Adipose tissue (tissue), 3 donors: ENCODE measurements around the gene ITIH5. TPM values are rescaled to one million over a fixed set of nuclear protein-coding genes. Genes with fewer than 3 reads are reported as not detected.

Source experiments
- H3K27ac ChIP-seq: one replicate; pipeline ENCODE4 v1.5.1; 2013; ENCODE audit warnings: low read depth, low read length
- WGBS, 3 donors: extraction: QIAGEN DNeasy Blood & Tissue Kit; methylation state at CpG; one replicate each; pipeline ENCODE4 v1.1.7; 2013; 5-methylcytosine and 5-hydroxymethylcytosine counted together
- polyA plus RNA-seq, 3 donors: library from polyadenylated mRNA; stranded (reverse); fragments of 200-250 nt; gene quantifications; one replicate each; pipeline ENCODE4 v1.2.3, GENCODE V29; 2013
- donor health status: healthy with polysubstance abuse.
- donor health status: Bipolar disorder and iron deficiency.
- donor health status: healthy.

Gene ITIH5
- polyA plus RNA-seq, 3 donors: 7.9 to 82.5 (median 15.9) TPM

DNA sequence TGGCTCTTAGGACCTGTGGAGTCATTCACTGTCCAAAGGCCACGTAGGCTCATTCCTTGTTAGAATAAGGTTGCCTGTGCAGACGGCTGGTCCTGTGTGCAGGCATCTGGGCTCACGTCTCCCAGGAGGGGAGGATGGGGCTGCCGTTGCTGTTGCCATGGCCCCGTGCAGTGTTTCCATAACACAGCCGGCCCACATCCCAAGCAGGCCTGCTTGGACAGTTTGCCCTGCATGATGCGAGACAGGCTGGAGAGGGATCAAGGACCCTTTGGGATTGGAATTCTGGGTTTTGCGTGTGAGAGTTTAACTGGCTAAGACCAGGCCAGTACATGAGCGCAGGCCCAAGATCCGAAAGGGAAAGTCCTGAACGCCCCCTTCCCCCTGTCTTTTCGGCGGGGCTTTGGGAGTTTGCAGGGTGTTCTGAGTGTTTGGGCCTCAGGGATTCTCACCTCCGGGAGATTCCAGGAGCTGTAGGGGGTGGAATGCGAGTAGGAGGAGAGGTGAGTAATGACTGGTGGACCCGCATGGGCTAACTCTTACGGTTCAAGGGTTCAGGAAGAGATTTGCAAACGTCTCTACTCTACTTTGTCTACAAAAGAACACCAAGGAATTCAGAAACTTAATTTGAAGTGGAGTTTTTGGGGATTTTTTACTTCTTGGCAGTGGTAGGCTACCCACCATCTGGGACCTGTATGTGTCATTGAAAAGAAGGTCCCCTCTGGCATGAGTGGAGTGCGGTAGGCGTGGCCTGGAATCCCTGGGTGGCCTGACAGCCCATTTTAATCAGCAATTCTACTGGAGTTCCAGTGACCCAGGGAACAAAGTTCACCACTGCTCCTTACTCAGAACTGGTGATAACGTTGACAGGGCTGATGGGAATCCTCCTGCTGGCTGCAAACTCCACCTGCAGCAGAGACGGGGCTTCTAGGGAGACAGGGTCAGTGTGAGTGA, 125.4 kb downstream of the ITIH5 start:
- no peak overlapping the region for H3K27ac ChIP-seq
- 51 to 60% (median 58%) methylated on average over 22 of the region's 22 CpGs for WGBS, 3 donors

DNA sequence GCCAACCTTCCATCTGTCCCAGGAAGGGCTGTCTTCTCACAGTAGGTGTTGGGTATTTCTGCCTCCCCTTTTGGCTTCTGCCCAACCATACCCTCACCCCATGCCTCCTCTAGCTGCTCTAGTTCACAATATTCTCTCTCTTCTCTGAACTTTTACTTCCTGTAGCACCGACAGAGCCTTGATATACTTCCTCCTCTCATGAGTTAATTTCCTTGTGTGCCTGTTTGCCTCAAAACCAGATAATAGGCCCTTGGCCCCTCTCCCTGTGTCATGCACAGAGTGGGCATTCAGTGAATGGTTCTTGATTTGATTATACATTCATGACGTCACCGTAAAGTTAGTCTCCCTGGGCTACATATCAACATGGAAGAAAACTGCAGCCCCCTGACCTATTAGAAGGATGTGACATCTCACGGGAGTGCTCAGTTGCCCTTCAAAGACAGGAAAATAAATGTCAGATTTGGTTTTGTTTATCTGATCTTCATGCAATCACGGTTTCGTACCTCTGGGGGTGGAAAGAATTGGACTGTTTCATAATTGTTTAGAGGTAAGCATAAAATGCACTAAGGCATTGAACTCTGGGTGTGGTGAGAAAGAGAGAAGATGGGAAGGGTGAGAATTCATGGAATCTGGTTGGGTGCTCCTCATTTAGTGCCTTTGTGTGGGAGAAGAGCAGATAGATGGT, 127.7 kb downstream of the ITIH5 start:
- no peak overlapping the region for H3K27ac ChIP-seq
- WGBS, 3 donors: 43 to 71% (median 57%) methylated on average over 6 of the region's 6 CpGs

DNA sequence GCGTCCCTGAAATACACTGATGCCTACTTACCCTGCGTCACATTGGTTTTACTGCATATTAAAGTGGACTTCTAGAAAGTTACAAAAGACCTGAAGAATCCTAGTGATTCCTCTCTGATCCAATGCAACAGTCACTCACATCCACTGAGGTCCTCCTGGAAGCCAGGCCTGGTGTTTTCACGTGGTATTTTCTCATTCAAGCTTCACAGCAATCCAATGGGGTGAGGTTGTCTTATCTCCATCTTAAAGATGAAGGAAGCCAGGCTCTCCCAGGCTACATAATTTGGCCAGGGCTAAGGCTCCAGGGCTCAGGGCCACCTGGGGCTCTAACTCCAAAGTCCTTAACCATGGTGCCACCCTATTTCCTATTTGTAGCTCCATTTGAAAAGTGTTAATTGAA, 129.6 kb downstream of the ITIH5 start:
- WGBS, 3 donors: 85 to 87% (median 86%) methylated on average over 3 of the region's 3 CpGs

DNA sequence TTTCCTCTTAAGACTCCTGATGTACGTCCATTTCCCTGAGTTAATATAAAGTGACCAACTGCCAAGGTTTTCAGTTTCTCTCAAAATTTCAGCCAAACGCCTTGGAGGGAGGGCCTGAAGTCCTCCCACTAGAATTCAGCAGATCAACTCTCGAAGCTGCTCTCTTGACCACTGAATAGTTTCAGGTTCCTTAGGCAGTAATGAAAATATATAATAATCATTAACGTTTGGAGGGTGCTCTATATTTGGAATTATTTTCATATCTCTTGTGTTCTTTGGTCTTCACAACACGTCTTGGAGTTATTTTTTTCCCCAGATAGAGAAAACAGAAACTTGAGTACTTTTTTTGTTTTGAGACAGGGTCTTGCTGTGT, 132.3 kb downstream of the ITIH5 start:
- WGBS, 3 donors: 62 to 67% (median 65%) methylated on average over 5 of the region's 5 CpGs
- H3K27ac ChIP-seq: no peak overlapping the region

More for the DNA sequence above, 129.6 kb downstream of the ITIH5 start:
- no peak overlapping the region for H3K27ac ChIP-seq

DNA sequence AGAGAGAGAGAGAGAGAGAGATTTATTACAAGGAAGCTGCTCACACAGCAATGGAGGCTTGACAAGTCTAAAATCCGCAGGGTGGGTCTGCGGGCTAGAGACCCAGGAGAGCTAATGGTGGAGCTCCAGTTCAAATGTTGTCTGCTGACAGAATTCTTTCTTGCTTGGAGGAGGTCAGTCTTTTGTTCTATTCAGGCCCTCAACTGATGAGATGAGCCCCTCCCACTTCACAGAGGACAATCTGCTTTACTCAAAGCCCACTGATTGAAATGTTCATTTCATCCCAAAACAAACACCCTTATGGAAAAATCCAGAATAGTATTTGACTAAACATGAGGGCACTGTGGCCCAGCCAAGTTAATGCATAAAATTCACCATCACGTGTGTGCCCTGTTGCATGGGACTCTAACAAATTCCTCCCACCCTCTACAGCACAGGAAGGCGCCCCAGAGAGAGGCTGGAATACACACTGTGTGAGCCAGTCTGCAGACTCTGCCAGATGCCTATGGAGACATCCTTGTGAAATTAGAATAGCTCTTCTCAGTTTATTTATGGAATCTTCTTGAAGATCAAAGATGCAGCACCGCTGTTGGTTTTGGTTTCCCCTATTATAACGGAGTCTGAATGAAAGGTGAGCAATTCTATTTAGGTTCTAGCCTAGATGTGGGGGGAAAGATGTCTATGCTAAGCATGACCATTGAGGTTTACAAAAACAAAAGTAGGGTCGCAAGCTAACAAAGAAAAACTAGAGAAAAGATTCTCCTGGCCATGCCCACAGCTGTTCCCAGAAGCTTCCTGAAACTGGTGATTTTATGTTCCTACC, 132.9 kb downstream of the ITIH5 start:
- H3K27ac ChIP-seq: no peak overlapping the region
- WGBS, 3 donors: 80 to 91% (median 88%) methylated on average over 7 of the region's 7 CpGs

DNA sequence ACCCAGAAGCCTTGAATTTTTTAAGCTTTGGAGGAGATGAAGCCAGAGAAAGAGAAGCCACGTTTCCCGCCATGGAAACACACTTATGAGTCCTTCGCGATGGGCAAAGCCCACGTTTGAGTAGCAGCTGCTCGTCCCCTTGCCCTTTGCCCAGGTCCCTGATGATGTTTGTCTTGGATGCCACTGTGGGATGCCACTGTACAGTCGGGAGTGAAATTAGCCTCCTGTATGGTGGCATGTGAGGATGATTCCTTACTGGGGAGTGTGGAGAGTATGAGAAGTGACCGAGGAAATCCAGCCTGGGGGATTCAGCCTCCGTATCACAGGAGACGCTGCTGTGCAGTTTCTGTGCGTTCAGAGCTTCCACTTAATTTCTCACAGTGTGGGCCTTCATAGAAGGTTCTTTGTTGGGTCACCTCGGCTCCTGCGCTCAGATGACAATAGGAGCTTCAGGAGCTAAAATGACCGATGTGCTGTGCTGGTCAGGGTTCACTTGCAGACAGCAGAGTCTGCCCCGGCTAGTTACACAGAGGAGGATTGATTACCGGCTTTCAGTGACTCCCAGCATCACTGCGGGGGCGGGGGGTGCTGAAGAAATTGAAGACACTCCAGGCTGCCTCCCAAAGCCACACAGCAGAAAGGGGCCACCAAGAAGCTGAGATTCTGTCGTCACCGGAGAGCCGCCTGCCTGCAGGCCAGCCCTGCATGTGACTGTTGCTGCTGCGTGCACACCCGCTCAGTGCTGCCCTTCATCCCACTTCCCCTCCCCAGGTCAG, 133.9 kb downstream of the ITIH5 start:
- H3K27ac ChIP-seq: no peak overlapping the region
- WGBS, 3 donors: 49 to 85% (median 81%) methylated on average over 23 of the region's 23 CpGs

DNA sequence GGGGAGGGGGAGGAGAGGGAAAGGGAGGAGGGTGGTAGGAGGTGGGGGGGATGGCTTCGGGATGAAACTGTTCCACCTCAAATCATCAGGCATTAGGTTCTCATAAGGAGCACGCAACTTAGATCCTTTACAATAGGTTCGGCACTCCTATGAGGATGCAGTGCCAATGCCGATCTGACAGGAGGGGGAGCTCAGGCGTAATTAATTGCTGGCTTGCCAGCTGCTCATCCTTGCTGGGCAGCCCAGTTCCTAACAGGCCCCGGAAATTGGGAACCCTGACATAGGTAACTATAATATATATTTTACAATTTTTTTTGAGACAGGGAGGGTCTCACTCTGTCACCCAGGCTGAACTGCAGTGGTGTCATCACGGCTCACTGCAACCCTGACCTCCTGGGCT, 137.1 kb downstream of the ITIH5 start:
- no peak overlapping the region for H3K27ac ChIP-seq
- 41 to 57% (median 45%) methylated on average over 7 of the region's 7 CpGs for WGBS, 3 donors

DNA sequence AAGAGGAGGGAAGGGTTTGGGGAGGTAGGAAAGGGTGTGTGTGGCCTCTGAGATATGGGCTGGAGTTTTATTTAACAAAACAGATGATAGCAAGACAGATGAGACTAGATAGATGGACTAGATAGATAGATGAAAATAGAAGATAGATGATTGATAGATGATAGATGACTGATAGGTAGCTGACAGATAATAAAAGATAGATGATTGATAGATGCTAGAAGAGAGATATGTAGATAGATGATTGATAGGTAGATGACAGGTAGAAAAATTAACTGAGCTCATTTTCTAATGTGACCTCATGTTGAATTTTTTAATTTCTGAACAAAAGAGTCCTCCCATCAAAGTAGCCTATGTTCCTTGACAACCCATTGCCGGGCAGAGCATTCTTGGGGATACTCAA, 139.3 kb downstream of the ITIH5 start:
- 93 to 96% (median 96%) methylated on average over 1 of the region's 1 CpG for WGBS, 3 donors
- no peak overlapping the region for H3K27ac ChIP-seq

DNA sequence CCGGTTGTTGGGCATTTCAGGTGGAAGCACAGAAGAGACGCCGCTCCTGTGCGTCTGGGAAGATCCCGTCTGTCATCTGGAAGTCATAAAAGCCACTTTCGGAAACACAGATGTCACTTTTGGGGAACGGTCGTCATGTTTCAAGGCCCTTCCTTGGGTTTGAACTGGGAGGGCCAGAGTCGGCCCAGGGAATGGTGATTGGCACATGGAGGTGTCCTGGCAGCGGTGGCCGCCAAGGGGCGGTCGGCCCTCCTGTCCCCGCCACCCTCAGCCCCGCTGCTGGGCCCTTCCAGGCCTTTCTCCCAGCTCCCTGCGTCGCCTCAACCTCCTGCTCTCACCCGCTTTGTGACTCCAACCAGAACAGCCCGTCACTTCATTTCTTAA, 140.8 kb downstream of the ITIH5 start:
- 73 to 87% (median 86%) methylated on average over 19 of the region's 19 CpGs for WGBS, 3 donors
- H3K27ac ChIP-seq: no peak overlapping the region

DNA sequence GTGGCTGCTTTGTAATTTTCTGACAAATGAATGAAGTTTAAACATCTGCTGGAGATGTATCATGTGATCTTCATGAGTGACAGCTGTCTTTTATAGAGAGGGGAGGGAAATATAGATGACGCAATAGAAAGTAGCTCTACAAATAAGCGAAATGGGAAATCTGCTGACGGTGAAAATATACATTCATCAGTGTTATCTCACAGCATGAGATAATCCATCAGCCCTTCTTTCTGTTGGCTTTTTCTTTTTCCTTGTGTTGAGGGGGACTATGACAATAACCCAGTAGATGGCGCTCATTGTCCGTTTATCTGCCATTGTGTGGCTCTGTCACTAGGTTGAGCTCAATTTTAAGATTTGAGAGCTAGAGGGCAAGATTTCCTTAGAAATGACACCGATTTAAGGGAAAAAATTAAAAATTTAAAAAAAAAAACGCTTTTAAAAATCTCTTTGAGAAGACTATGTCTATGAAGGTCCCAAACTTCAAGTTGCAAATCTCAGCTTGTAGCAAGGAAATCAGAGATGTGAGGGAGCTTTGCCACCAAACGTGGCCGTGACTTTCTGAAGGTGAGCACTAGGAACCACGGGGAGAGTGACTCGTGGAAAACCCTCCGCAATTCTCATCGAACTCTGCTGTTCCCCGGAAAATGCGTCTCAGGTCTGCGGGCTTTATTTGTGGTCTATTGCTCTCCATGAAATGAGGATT, 141.3 kb downstream of the ITIH5 start:
- no peak overlapping the region for H3K27ac ChIP-seq
- WGBS, 3 donors: 37 to 45% (median 42%) methylated on average over 16 of the region's 16 CpGs

DNA sequence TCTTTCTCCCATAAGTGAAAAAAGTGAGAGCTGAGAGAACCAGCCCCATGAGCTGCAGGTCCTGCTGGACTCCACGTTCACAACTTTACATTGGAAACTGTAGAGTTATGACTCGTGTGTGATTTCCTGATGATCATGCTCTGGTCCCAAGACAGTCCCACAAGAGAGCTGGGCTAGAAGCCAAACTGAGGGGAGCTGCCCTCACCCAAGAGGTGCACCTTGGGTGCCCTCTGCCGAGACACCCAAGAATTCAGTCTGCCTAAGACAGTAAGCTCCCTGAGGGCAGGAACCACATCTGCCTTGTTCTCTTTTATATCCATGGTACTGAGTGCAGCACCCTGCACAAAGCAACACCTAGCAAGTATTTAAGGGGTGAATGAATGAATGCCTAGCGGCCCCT, 143.1 kb downstream of the ITIH5 start:
- 59 to 69% (median 65%) methylated on average over 4 of the region's 4 CpGs for WGBS, 3 donors
- no peak overlapping the region for H3K27ac ChIP-seq

DNA sequence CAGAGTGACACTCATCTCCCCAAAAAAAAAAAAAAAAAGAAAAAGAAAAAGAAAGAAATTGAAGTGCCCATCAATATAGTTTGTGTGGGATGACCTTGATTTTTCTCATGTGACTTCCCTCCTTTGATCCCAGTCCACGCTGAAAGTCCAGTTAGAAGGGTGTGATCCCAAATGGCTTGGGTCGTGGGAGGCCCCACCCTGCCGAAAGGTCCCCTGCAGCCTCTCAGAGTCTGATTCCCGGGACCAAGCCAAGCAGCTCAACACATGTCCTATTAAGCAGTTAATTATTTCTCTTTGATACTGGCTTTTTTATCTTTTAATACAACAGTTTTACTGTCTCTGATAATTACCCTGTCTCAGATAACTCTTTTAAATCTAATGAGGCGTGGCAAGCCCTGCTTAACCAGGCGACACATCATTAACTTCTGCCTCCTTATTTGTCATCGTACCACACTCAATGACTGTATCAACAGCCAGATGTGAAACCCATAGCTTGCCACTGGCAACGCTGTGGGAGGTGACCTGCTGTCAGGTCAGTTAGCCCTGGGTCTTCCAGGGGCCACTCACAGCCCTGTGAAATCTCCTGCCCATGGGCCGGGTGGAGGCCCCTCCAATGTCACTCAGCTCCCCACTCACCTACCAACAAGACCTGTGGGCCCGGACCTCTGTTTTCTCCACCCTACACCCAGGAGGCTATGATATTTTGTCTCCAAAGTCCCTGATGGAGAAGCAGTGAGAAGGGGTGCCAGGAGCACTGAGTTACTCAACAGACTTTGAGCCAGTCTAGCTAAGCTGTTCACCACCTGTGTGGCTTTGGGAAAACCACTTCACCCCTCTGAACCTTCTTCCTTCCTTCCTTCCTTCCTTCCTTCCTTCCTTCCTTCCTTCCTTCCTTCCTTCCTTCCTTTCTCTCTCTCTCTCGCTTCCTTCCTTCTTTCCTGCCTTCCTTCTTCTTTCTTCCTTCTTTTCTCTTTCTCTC, 146.0 kb downstream of the ITIH5 start:
- no peak overlapping the region for H3K27ac ChIP-seq
- WGBS, 3 donors: 53 to 81% (median 79%) methylated on average over 11 of the region's 11 CpGs

DNA sequence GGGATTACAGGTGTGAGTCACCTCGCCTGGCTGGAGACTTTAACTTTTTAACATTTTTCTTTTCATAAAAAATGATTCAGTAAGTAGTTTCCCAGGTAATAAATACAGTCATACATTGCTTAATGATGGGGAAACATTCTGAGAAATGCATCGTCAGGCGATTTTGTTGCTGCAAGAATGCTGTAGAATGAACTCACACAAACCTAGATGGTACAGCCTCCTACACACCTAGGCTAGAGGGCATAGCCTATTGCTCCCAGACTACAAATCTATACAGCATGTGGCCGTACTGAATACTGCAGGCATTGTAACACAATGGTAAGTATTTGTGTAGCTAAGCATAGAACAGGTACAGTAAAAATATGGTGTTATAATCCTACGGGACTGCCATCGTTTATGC, 147.4 kb downstream of the ITIH5 start:
- 79 to 88% (median 87%) methylated on average over 6 of the region's 6 CpGs for WGBS, 3 donors
- no peak overlapping the region for H3K27ac ChIP-seq

DNA sequence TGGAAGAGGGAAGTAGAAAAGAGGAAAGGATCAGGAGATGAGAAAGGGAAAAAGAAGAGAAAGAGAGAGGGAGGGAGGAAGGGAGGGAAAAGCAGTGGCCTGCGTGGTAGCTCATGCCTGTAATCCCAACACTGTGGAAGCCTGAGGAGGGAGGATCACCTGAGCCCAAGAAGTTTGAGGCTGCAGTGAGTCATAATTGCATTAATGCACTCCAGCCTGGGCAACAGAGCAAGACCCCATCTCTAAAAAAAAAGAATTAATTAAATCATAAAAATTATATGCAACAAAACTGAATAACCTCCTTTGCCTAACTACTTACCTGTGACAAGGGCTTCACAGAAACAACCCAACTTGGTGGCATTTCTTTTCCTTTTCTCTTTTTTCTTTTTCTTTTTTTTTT, 148.1 kb downstream of the ITIH5 start:
- 79 to 88% (median 83%) methylated on average over 1 of the region's 1 CpG for WGBS, 3 donors
- H3K27ac ChIP-seq: no peak overlapping the region

DNA sequence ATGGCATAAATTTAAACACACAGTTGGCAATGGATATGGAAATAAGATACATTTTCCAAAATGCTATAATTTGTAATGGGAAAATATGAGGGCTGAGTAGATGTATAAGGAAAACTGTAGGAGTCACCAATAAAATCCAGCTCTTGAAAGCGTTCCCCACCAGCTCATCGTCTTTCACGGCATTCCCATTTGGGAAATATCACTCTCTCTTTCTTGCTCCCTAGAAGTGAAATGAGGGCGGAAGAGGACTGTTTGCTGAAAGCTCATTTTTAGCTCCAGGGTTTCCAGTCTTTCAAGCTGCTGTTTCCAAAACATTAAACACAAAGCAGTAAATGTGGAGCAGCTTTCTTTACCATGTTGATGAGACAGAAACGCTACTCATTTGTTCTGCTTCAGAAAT, 151.3 kb downstream of the ITIH5 start:
- WGBS, 3 donors: 65 to 67% (median 67%) methylated on average over 5 of the region's 5 CpGs
- H3K27ac ChIP-seq: no peak overlapping the region

DNA sequence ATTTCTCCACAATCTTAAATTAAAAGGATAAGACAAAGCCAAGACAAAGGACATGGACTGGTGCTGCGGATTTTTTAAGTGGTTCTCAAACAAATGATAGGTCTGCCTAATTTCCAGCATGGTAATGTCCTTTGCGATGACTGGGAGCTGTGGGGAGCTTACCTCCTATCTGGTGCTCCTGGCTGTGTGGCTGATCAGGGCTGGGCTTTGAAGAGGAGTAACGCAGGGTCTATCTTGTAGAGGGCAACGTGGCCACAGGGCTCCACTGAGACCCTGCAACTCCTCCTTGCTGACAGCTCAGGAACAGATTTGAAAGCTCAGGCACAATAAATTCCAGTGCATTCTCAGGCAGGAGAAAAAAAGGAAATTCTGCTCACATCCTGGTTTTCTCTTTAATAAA, 152.8 kb downstream of the ITIH5 start:
- WGBS, 3 donors: 30 to 68% (median 50%) methylated on average over 4 of the region's 4 CpGs
- no peak overlapping the region for H3K27ac ChIP-seq

DNA sequence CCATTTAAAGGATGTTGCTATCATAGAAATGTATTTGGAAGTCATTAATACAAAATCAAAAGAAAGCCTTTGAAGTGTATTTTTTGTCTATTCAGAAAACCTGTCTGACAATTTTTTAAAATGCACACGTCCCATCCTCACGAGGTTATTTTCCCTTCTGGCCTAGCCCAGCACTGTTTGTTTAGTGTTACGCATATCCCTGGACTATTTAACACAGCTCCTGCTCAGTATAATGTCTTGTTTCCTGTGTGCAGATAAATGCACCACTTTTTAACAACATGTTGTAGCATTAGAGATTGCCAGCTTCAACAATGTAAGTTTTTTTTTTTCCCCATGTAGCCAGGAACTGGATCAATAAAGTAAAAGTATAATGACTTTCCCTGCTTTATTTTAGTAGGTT, 153.3 kb downstream of the ITIH5 start:
- 38 to 80% (median 74%) methylated on average over 3 of the region's 3 CpGs for WGBS, 3 donors
- no peak overlapping the region for H3K27ac ChIP-seq
